Neuron (in vitro differentiated cells): Measurements from ENCODE around the gene CCNG1.
A peak's percentile ranks its signal among the peaks of the same experiment; 100 is the strongest.
"Not testable (repeated sequence)": the region's sequence is repeated elsewhere in the genome, so short reads cannot be mapped to it uniquely, and the experiment has no call there.

Source experiments
- H2AFZ ChIP-seq: one replicate; pipeline ENCODE4 v1.6.1; 2013; ENCODE audit warnings: low read depth, mild to moderate bottlenecking, inconsistent platforms, low read length, moderate library complexity
- H3K27me3 ChIP-seq: one replicate; pipeline ENCODE4 v1.6.1; 2013; ENCODE audit warnings: low read length; ENCODE audit not compliant: insufficient read depth
- H3K36me3 ChIP-seq: one replicate; pipeline ENCODE4 v1.6.1; 2013; ENCODE audit warnings: low read length; ENCODE audit not compliant: insufficient read depth
- H3K4me1 ChIP-seq: one replicate; pipeline ENCODE4 v1.6.1; 2013; ENCODE audit warnings: low read length; ENCODE audit not compliant: insufficient read depth
- H3K4me3 ChIP-seq: 2 replicates; pipeline ENCODE4 v1.5.1; 2013; ENCODE audit warnings: mild to moderate bottlenecking, low read length, moderate library complexity
- H3K9me3 ChIP-seq: one replicate; pipeline ENCODE4 v1.6.1; 2013; ENCODE audit warnings: low read length

The CCNG1 gene

GRCh38 chr5:163448491-163448890 is 11.1 kb downstream of the CCNG1 start:
- peaks cover 78% of the 10 kb centered on the region for H3K36me3 ChIP-seq

GRCh38 chr5:163451489-163451888 is 14.1 kb downstream of the CCNG1 start:
- Histone ChIP-seq H3K9me3 (peaks cover 5% of the 10 kb centered on the region), H2AFZ (no peak overlapping the region), H3K4me1 (no peaks in the 10 kb centered on the region), H3K4me3 (no peak overlapping the region), H3K27me3 (no peaks in the 10 kb centered on the region), H3K36me3 (peaks cover 74% of the 10 kb centered on the region)

More at GRCh38 chr5:163448491-163448890, 11.1 kb downstream of the CCNG1 start:
- no peaks in the 10 kb centered on the region for H3K27me3 ChIP-seq
- H3K4me3 ChIP-seq = no peak overlapping the region
- peaks cover 3% of the 10 kb centered on the region for H3K9me3 ChIP-seq
- H3K4me1 ChIP-seq = no peaks in the 10 kb centered on the region
- H2AFZ ChIP-seq = no peak overlapping the region

GRCh38 chr5:163453705-163454104 is 16.3 kb downstream of the CCNG1 start:
- Histone ChIP-seq H3K4me1 (peaks cover 6% of the 10 kb centered on the region), H3K4me3 (no peak overlapping the region), H2AFZ (no peak overlapping the region), H3K27me3 (no peaks in the 10 kb centered on the region), H3K36me3 (peaks cover 58% of the 10 kb centered on the region), H3K9me3 (peaks cover 4% of the 10 kb centered on the region)

- H3K27me3 ChIP-seq, H3K9me3 ChIP-seq, H2AFZ ChIP-seq, H3K4me3 ChIP-seq, H3K4me1 ChIP-seq: not testable (repeated sequence)
- peaks cover 46% of the 10 kb centered on the region for H3K36me3 ChIP-seq
These were observed 18.0 kb downstream of the CCNG1 start for GRCh38 chr5:163455406-163455805.

- H2AFZ ChIP-seq = no peak overlapping the region
- peaks cover 6% of the 10 kb centered on the region for H3K4me1 ChIP-seq
- no peaks in the 10 kb centered on the region for H3K27me3 ChIP-seq
- H3K4me3 ChIP-seq = no peak overlapping the region
- H3K36me3 ChIP-seq = peaks cover 39% of the 10 kb centered on the region
- peaks cover 2% of the 10 kb centered on the region for H3K9me3 ChIP-seq
These were observed 18.7 kb downstream of the CCNG1 start for GRCh38 chr5:163456029-163456589.

- no peak overlapping the region for H3K4me3 ChIP-seq
- no peaks in the 10 kb centered on the region for H3K27me3 ChIP-seq
- H3K36me3 ChIP-seq = peaks cover 35% of the 10 kb centered on the region
- peaks cover 2% of the 10 kb centered on the region for H3K9me3 ChIP-seq
- H3K4me1 ChIP-seq = peaks cover 8% of the 10 kb centered on the region
- H2AFZ ChIP-seq = no peak overlapping the region
These were observed 19.4 kb downstream of the CCNG1 start for GRCh38 chr5:163456840-163457239.

GRCh38 chr5:163458778-163459385 is 21.5 kb downstream of the CCNG1 start:
- peak overlapping the region; percentile 50 for H2AFZ ChIP-seq
- peak overlapping the region; percentile 62 for H3K4me3 ChIP-seq
- H3K9me3 ChIP-seq = peaks cover 2% of the 10 kb centered on the region
- peaks cover 15% of the 10 kb centered on the region for H3K4me1 ChIP-seq
- no peaks in the 10 kb centered on the region for H3K27me3 ChIP-seq
- H3K36me3 ChIP-seq = peaks cover 22% of the 10 kb centered on the region

GRCh38 chr5:163459462-163459818 is 22.0 kb downstream of the CCNG1 start:
- peaks cover 25% of the 10 kb centered on the region for H3K36me3 ChIP-seq
- H3K27me3 ChIP-seq = no peaks in the 10 kb centered on the region
- peak overlapping the region; percentile 62 for H3K4me3 ChIP-seq
- H3K9me3 ChIP-seq = peaks cover 2% of the 10 kb centered on the region
- peaks cover 15% of the 10 kb centered on the region for H3K4me1 ChIP-seq
- H2AFZ ChIP-seq = peak overlapping the region; percentile 50

GRCh38 chr5:163459819-163460561 is 22.6 kb downstream of the CCNG1 start, which contains the start of gene NUDCD2:
Gene NUDCD2 (minus strand): TSS chr5:163460102. CDS start chr5:163460050, 52 bp downstream.
- peaks cover 24% of the 10 kb centered on the region for H3K36me3 ChIP-seq
- H3K4me3 ChIP-seq = peak within 1 kb of the TSS; percentile 73
- H2AFZ ChIP-seq = peak within 1 kb of the TSS; percentile 94
- no peaks in the 10 kb centered on the region for H3K27me3 ChIP-seq
- peaks cover 2% of the 10 kb centered on the region for H3K9me3 ChIP-seq
- H3K4me1 ChIP-seq = peaks cover 15% of the 10 kb centered on the region

GRCh38 chr5:163460562-163461171 is 23.3 kb downstream of the CCNG1 start, which contains the start of gene HMMR:
Gene HMMR (plus strand): TSS chr5:163460632. CDS start chr5:163460693, 61 bp downstream.
- Histone ChIP-seq H2AFZ (peak within 1 kb of the TSS; percentile 94), H3K4me3 (peak within 1 kb of the TSS; percentile 73)

GRCh38 chr5:163463063-163463435 is 25.7 kb downstream of the CCNG1 start:
- no peak overlapping the region for H3K4me3 ChIP-seq
- peaks cover 15% of the 10 kb centered on the region for H3K4me1 ChIP-seq
- H3K36me3 ChIP-seq = peaks cover 17% of the 10 kb centered on the region
- no peaks in the 10 kb centered on the region for H3K27me3 ChIP-seq
- H2AFZ ChIP-seq = no peak overlapping the region
- H3K9me3 ChIP-seq = no peaks in the 10 kb centered on the region

More at GRCh38 chr5:163460562-163461171, 23.3 kb downstream of the CCNG1 start, which contains the start of gene HMMR:
- Histone ChIP-seq H3K27me3 (no peaks in the 10 kb centered on the region), H3K4me1 (peaks cover 15% of the 10 kb centered on the region), H3K9me3 (no peaks in the 10 kb centered on the region), H3K36me3 (peaks cover 21% of the 10 kb centered on the region)

GRCh38 chr5:163467682-163468081 is 30.3 kb downstream of the CCNG1 start:
- H2AFZ ChIP-seq = no peak overlapping the region
- H3K9me3 ChIP-seq = no peaks in the 10 kb centered on the region
- H3K4me3 ChIP-seq = no peak overlapping the region
- no peaks in the 10 kb centered on the region for H3K27me3 ChIP-seq
- no peaks in the 10 kb centered on the region for H3K4me1 ChIP-seq
- peaks cover 51% of the 10 kb centered on the region for H3K36me3 ChIP-seq
